Stromal cell of bone marrow (primary cell): Measurements from ENCODE around the gene POLR1C.
A peak's percentile ranks its signal among the peaks of the same experiment; 100 is the strongest.
"Not testable (repeated sequence)": the region's sequence is repeated elsewhere in the genome, so short reads cannot be mapped to it uniquely, and the experiment has no call there.

ENCODE experiments used
- DNase-seq: peaks from one replicate; pipeline ENCODE4 v3.0.0-alpha.2; 2012; ENCODE audit warnings: low read depth

The POLR1C gene

GRCh38 chr6:43493230-43493629 lies 23.7 kb upstream of the POLR1C start:
- DNase-seq: no peak

- no peak for DNase-seq
These were observed 23.1 kb upstream of the POLR1C start for GRCh38 chr6:43493833-43494232.

GRCh38 chr6:43494321-43494720 lies 22.6 kb upstream of the POLR1C start:
- no peak for DNase-seq

DNA sequence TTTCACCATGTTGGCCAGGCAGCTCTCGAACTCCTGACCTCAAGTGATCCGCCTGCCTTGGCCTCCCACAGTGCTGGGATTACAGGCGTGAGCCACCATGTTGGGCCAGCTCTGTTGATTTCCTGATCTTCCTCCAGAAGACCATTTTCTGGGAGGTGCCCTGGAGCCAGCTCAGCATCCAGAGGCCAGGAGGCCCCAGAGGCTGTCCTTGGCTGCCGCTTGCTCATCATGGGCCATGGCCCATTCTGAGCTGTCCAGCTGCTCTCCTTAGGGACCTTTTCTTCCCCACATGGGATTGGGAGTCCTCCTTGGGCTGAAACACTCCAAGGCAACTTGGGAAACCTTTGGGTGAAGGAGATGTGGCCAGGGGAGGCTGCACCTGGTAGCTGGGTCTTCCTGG lies 22.1 kb upstream of the POLR1C start:
- DNase-seq: no peak

GRCh38 chr6:43495409-43495941 lies 21.4 kb upstream of the POLR1C start:
- no peak for DNase-seq

DNA sequence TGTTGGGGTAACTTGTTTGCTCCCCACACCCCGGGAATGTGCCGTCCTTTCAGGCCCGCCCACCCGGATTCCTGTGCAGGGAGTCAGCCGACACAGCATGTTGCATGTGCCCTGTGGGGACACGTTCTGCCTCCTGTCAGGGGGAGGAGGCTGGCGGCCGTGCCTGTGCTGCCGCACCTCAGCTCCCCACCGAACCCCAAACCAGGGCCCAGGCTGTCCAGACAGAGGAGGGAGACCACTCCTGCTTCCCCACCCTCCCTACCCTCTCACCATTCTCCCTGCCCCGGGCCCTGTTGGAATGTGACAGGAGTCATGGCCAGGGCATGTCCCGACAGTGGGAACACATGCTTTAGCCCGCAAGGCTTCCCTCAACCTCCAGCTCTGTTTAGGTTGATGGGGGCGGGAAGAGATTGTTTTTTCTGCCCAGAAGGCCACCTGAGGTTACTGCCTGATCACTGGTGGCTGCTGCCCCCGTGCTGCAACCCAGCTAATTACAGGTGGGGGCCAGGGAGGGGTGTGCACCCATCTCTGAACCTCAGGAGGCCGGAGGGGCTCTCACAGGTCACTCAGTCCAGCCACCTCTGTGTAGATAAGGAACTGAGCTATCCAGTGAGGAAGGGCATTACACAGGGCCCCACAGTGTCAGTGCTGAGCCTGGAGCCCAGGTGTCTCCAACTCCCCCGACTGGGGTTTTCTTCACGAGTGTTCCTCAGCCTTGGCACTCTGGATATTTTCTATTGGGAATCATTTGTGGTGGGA lies 20.3 kb upstream of the POLR1C start:
- DNase-seq: no peak

DNA sequence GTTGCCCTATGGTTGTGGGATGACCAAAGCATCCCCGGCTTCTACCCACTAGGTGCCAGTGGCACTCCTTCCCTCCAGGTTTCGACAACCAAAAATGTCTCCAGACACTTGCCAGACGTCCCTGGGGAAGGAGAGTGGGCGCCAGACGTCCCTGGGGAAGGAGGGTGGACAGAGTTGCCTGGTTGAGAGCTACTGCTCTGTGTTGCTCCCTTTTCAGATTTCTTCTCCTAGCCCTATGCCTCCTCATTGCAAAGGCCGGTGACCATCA lies 19.8 kb upstream of the POLR1C start:
- no peak for DNase-seq

- DNase-seq: no peak
These were observed 19.2 kb upstream of the POLR1C start for GRCh38 chr6:43497689-43498088.

GRCh38 chr6:43498291-43498690 lies 18.6 kb upstream of the POLR1C start:
- DNase-seq: not testable (repeated sequence)

GRCh38 chr6:43499028-43499815 lies 17.7 kb upstream of the POLR1C start:
- DNase-seq: no peak

DNA sequence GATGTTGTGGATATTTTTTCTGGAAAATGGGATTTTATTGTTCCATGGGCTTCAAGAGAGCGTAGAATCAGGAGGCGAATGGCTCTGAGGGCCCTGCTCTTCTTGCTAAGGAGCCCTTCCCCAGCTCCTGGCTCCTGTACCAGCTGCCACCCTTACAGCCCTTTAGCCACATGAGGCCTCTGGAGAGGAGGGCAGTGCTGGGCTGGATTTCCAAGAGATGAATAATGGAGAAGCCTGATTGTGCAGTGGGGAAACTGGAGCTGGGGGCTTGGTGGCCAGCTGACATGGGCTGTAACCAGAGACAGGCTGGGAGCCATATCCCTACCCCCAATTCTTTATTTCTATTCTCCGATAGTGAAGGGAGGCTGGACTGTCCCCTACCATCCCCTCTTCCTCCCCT lies 16.0 kb upstream of the POLR1C start:
- no peak for DNase-seq

GRCh38 chr6:43502666-43503065 lies 14.2 kb upstream of the POLR1C start:
- DNase-seq: no peak

DNA sequence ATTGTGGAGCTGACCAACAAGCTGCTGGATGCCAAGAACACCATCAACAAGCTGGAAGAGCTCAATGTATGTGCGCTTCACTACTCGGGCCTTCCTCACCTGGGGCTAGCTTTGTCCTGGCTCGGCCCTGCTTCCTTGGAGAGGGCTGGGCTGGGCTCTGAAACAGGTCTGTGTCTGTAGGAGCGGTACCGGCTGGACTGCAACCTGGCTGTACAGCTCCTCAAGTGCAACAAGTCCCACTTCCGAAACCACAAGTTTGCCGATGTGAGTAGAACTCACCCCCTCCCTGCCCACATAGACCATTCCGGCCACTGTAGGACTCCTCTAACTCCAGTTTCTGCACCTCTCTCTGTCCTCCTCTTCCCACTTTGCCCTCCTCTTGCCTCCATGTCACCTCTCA lies 13.4 kb upstream of the POLR1C start:
- no peak for DNase-seq

GRCh38 chr6:43504756-43505593 lies 11.9 kb upstream of the POLR1C start:
- DNase-seq: no peak

- DNase-seq: no peak
These were observed 11.2 kb upstream of the POLR1C start for GRCh38 chr6:43505718-43506117.

GRCh38 chr6:43506171-43506570 lies 10.7 kb upstream of the POLR1C start:
- no peak for DNase-seq

DNA sequence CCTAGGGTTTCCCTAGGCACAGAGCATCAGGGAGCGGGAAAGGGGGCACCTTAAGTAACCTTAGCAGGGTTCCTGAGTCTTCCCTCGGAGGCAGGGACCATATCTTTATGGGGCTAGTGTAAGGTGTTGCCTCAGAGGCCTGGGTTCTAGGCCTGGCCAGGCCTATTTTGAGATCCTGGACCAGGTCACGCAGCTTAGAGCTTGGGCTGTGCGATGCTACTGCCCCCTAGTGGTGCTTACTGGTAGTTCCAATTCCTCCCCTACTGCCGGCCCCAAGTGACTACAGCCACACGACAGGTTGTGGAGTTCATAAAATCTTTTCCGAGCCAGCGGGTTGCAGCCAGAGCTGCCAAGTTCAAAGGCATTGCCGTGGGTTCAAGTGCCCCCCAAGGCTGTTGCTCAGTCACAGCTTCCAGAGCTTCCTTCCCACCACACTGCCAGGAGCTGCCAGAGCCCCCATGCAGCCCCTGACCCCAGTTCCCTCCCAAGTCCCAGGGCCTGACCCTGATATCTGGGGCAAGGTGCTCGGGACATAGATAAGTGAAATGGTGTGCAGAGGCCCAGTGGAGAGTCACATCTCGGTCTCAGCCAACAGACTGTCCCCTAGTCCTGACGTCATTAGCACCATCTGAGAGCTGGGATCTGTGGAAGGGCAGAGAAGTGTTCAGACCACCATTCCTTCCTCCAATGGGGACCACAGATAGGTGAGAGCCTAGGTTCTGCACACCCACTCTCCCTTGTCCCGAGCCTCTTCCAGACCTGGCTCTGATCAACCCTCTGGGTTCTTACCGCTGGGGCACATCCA lies 10.0 kb upstream of the POLR1C start:
- peak; percentile 60 for DNase-seq

GRCh38 chr6:43508481-43509141 lies 8.3 kb upstream of the POLR1C start:
- DNase-seq: no peak

DNA sequence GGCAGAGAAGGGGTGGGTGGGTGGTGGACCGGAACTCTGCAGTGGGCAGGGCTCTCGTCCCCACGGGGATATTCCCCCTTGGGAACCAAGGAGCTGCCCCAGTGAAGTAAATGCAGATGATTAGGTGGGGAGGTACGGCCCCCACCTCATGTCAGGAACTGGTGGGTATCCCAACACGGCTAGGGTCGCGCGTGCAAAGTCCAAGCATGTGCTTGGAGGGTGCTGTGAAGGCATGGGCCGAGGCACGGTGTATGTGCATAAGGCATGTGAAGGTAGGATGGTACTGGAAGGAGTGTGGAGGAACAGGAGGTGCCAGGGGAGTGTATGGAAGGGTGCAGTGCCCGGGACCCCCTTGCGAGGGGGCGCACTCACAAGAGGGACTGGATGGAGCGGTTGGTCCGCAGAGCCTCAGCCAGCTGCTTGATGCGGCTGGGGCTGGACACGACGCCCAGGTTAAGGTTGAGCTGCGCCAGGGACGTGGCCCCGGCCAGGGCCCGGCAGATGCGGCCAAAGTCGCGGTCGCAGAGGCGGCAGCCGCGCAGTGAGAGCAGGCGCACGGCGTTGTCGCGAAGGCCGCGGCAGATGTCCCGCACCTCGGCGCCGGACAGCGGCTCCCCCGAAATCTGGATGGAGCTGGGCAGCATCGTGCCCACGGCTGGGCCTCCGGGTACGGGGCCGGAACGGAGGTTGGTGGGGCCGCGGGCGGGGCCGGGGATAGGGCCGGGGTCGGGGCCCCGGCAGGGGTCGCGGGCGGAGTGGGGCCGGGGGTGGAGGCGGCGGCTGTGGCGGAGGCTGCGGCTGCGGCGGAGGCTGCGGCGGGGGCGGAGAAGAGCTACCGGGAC lies 7.5 kb upstream of the POLR1C start:
- no peak for DNase-seq
